ENCODE results near the gene SGK2. TPM values are rescaled to one million over a fixed set of nuclear protein-coding genes. Genes with fewer than 3 reads are reported as not detected.

SGK2 gene
- polyA plus RNA-seq, 6 donors from 2014 or later, result not detected

- no peaks in the 10 kb centered on the region for H3K36me3 Mint-ChIP-seq
- DNase-seq (no peak), ATAC-seq (ENCODE audit: low read depth in 2 of 2) (no peak)
- H3K4me1 Mint-ChIP-seq, result no peaks in the 10 kb centered on the region
- no peak overlapping the region for H3K4me3 Mint-ChIP-seq
- H3K9me3 Mint-ChIP-seq, result no peaks in the 10 kb centered on the region
- H3K27ac Mint-ChIP-seq, result peak overlapping the region in 2 of 6 donors; percentile 9 to 68
- H3K27me3 Mint-ChIP-seq, result no peaks in the 10 kb centered on the region
These were observed 540 bp downstream of the SGK2 start for GRCh38 chr20:43559147-43559987.

DNA sequence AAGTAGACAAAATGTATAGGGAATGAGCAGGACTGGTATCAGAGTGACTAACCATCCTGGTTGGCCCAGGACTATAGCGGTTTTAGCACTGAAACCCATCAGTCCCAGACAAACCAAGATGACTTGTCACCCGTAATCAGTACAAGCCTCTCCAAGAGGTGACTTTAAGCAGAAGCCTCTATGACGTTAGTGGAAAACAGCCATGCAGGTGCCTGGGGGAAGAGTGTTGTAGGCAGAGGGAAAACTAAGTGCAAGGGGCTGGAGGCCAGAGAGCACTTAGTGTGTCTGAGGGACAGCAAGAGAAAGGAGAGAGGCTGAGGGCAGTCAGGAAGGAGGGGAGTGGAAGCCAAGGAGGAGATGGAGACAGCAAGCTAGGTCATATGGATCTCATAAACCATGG, 2.1 kb downstream of the SGK2 start:
- no peak for DNase-seq
- H3K27ac Mint-ChIP-seq, result no peak overlapping the region
- H3K4me1 Mint-ChIP-seq, result no peaks in the 10 kb centered on the region
- H3K27me3 Mint-ChIP-seq, result no peaks in the 10 kb centered on the region
- H3K9me3 Mint-ChIP-seq, result no peaks in the 10 kb centered on the region
- no peak for ATAC-seq (ENCODE audit: low read depth in 2 of 2)
- H3K36me3 Mint-ChIP-seq, result no peaks in the 10 kb centered on the region
- H3K4me3 Mint-ChIP-seq, result no peak overlapping the region

DNA sequence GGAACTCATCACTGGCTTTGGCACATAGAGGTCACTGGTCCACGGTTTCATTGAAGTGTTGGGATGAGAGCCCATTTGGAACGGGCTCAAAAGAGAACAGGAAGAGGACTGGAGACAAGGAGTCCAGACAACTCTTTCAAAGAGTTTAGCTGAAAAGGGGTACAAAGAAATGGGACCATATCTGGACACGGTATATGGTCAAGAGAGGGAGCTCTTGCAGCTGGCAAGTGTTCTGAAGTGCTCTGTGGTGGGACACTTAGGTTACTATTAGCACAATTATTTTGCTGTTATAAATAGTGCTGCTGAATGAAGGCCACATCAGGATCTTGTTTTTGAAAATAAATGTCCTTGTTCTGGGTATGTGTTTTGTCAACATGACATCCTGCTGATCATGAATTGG, 4.6 kb downstream of the SGK2 start:
- ATAC-seq (ENCODE audit: low read depth in 2 of 2), result peak in 1 of 2 donors; percentile 27

DNA sequence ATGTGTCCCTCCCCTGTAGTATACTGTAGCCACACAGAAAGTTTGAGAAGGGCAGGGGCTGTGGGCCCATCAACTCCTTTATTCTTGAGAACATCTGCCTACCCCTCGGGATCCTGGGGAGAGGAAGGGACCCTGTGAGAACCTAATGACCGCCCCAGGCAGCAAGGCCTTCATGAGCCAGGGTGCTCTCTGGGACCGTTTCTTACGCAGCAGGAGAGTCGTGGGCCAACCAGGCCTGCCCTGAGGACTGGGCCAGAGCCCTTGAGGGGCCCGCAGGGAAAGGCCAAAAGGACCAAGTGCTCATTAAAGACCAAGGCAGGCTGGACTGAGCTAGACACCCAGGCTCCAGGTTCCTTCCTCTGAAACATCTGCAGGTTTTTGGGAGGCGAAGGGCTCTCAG, 5.2 kb downstream of the SGK2 start:
- no peak for DNase-seq
- Mint-ChIP-seq H3K9me3 (no peaks in the 10 kb centered on the region), H3K27me3 (no peaks in the 10 kb centered on the region), H3K36me3 (no peaks in the 10 kb centered on the region), H3K27ac (peak overlapping the region in 2 of 6 donors; percentile 39 to 68), H3K4me1 (no peaks in the 10 kb centered on the region), H3K4me3 (no peak overlapping the region)
- ATAC-seq (ENCODE audit: low read depth in 2 of 2), result no peak

More for the DNA sequence above, 4.6 kb downstream of the SGK2 start:
- no peaks in the 10 kb centered on the region for H3K4me1 Mint-ChIP-seq
- no peaks in the 10 kb centered on the region for H3K36me3 Mint-ChIP-seq
- no peaks in the 10 kb centered on the region for H3K9me3 Mint-ChIP-seq
- no peaks in the 10 kb centered on the region for H3K27me3 Mint-ChIP-seq
- no peak for DNase-seq
- peak overlapping the region in 3 of 6 donors; percentile 12 to 39 (median 22) for H3K27ac Mint-ChIP-seq
- H3K4me3 Mint-ChIP-seq, result no peak overlapping the region

GRCh38 chr20:43564455-43564854, 5.6 kb downstream of the SGK2 start:
- Mint-ChIP-seq H3K9me3 (no peaks in the 10 kb centered on the region), H3K4me3 (no peak overlapping the region), H3K27ac (no peak overlapping the region), H3K27me3 (no peaks in the 10 kb centered on the region), H3K36me3 (no peaks in the 10 kb centered on the region), H3K4me1 (no peaks in the 10 kb centered on the region)
- ATAC-seq (ENCODE audit: low read depth in 2 of 2) (no peak), DNase-seq (no peak)

GRCh38 chr20:43564993-43565757, 6.3 kb downstream of the SGK2 start:
- DNase-seq, result no peak
- no peak for ATAC-seq (ENCODE audit: low read depth in 2 of 2)
- Mint-ChIP-seq H3K9me3 (no peaks in the 10 kb centered on the region), H3K4me3 (no peak overlapping the region), H3K27me3 (no peaks in the 10 kb centered on the region), H3K36me3 (no peaks in the 10 kb centered on the region), H3K4me1 (no peaks in the 10 kb centered on the region), H3K27ac (no peak overlapping the region)

GRCh38 chr20:43565758-43566104, 6.9 kb downstream of the SGK2 start:
- ATAC-seq (ENCODE audit: low read depth in 2 of 2), result no peak
- H3K4me1 Mint-ChIP-seq, result no peaks in the 10 kb centered on the region
- no peaks in the 10 kb centered on the region for H3K9me3 Mint-ChIP-seq
- DNase-seq, result no peak
- no peak overlapping the region for H3K4me3 Mint-ChIP-seq
- H3K27ac Mint-ChIP-seq, result no peak overlapping the region
- no peaks in the 10 kb centered on the region for H3K36me3 Mint-ChIP-seq
- no peaks in the 10 kb centered on the region for H3K27me3 Mint-ChIP-seq

DNA sequence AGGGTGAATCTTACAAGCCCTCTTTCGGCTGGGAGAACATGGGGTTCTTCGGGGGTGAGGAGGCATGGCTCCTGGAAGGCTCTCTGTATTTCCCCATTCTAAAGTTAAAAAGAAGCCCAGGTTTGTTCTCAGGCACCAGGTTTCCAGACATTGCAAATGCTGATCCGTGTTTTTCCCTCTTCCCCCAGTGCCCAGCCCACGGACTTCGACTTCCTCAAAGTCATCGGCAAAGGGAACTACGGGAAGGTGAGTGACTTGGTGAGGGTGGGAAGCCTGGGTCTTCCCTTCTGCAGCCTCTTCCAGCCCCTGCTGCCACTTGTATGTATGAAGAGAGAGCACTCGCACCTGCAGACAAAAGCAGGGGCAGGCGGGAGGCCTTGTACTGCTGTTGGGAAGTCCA, 8.7 kb downstream of the SGK2 start:
- Mint-ChIP-seq H3K36me3 (no peaks in the 10 kb centered on the region), H3K27me3 (no peaks in the 10 kb centered on the region), H3K27ac (peak overlapping the region in 1 of 6 donors; percentile 32), H3K4me1 (no peaks in the 10 kb centered on the region), H3K9me3 (no peaks in the 10 kb centered on the region), H3K4me3 (no peak overlapping the region)
- DNase-seq (no peak), ATAC-seq (ENCODE audit: low read depth in 2 of 2) (no peak)

GRCh38 chr20:43568706-43569105, 9.9 kb downstream of the SGK2 start:
- ATAC-seq (ENCODE audit: low read depth in 2 of 2), result no peak
- H3K9me3 Mint-ChIP-seq, result no peaks in the 10 kb centered on the region
- H3K36me3 Mint-ChIP-seq, result no peaks in the 10 kb centered on the region
- no peak for DNase-seq
- H3K27ac Mint-ChIP-seq, result no peak overlapping the region
- no peak overlapping the region for H3K4me3 Mint-ChIP-seq
- H3K27me3 Mint-ChIP-seq, result no peaks in the 10 kb centered on the region
- H3K4me1 Mint-ChIP-seq, result no peaks in the 10 kb centered on the region

GRCh38 chr20:43569282-43569681, 10.5 kb downstream of the SGK2 start:
- ATAC-seq (ENCODE audit: low read depth in 2 of 2) (no peak), DNase-seq (no peak)
- H3K4me1 Mint-ChIP-seq, result no peaks in the 10 kb centered on the region

DNA sequence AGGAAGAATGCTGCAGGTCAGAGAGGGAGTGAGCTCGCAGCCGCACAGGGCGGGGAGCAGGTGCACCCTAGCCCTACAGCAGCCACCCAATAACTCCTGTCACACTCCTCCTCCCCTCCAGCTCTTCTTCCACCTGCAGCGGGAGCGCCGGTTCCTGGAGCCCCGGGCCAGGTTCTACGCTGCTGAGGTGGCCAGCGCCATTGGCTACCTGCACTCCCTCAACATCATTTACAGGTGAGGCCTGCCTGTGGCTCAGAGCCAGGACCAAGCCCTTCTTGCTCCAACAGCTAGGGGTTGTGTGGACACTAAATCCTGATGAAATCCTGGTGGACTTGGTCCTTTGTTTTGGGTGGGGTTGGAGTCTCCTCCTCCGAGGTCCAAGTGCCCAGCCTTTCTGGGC, 11.7 kb downstream of the SGK2 start:
- Mint-ChIP-seq H3K27me3 (no peaks in the 10 kb centered on the region), H3K27ac (no peak overlapping the region), H3K4me1 (no peaks in the 10 kb centered on the region), H3K4me3 (no peak overlapping the region), H3K9me3 (no peaks in the 10 kb centered on the region), H3K36me3 (no peaks in the 10 kb centered on the region)
- no peak for ATAC-seq (ENCODE audit: low read depth in 2 of 2)
- no peak for DNase-seq

More at GRCh38 chr20:43569282-43569681, 10.5 kb downstream of the SGK2 start:
- H3K36me3 Mint-ChIP-seq, result no peaks in the 10 kb centered on the region
- H3K4me3 Mint-ChIP-seq, result no peak overlapping the region
- no peaks in the 10 kb centered on the region for H3K27me3 Mint-ChIP-seq
- H3K27ac Mint-ChIP-seq, result no peak overlapping the region
- H3K9me3 Mint-ChIP-seq, result no peaks in the 10 kb centered on the region

DNA sequence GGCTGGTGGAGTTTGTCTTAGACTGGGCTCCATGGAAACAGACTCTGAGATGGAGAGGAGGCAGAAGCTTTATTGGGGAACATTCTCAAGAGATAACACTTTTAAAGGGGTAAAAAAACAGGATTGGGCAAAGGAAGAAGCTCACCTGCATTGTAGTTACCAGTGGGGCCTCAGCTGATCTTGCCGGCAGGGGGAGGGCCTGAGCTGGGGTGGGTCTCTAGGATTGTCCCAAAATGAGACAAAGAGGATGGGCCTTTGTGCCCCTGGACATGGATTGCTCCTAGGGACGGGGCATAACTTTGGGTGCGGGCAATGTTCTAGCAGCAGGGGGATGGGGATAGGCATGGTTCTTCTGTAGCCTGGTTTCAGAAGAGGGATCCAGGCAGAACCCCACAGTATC, 12.5 kb downstream of the SGK2 start:
- DNase-seq, result no peak

DNA sequence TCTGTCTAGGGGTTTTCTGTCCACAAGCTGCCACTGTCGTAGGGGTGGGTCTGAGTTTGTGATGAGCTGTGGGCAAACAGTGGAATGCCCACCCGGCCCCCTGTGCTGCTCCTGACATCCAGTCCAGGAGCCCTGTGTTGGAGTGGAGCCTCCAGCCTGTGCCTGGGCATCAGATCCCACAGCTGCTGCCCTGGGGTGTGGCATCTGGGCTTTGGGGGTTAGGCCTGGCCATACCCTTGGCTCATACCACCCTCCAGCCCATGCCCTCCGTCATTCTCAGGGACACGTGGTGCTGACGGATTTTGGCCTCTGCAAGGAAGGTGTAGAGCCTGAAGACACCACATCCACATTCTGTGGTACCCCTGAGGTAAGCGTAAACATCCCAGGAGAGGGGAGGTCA, 12.9 kb downstream of the SGK2 start:
- no peak overlapping the region for H3K4me3 Mint-ChIP-seq
- no peaks in the 10 kb centered on the region for H3K9me3 Mint-ChIP-seq
- H3K4me1 Mint-ChIP-seq, result no peaks in the 10 kb centered on the region
- H3K36me3 Mint-ChIP-seq, result no peaks in the 10 kb centered on the region
- ATAC-seq (ENCODE audit: low read depth in 2 of 2) (no peak), DNase-seq (no peak)
- no peak overlapping the region for H3K27ac Mint-ChIP-seq
- H3K27me3 Mint-ChIP-seq, result peaks cover 0 to 1% (median 0%) of the 10 kb centered on the region in 3 donors

More for the DNA sequence above, 12.5 kb downstream of the SGK2 start:
- Mint-ChIP-seq H3K27me3 (no peaks in the 10 kb centered on the region), H3K9me3 (no peaks in the 10 kb centered on the region), H3K27ac (peak overlapping the region in 1 of 6 donors; percentile 1), H3K4me1 (no peaks in the 10 kb centered on the region), H3K36me3 (no peaks in the 10 kb centered on the region), H3K4me3 (peak overlapping the region in 1 of 8 donors; percentile 23)
- no peak for ATAC-seq (ENCODE audit: low read depth in 2 of 2)

- H3K9me3 Mint-ChIP-seq, result no peaks in the 10 kb centered on the region
- DNase-seq, result no peak
- H3K4me3 Mint-ChIP-seq, result no peak overlapping the region
- peaks cover 0 to 4% (median 0%) of the 10 kb centered on the region in 3 donors for H3K27me3 Mint-ChIP-seq
- H3K36me3 Mint-ChIP-seq, result no peaks in the 10 kb centered on the region
- H3K27ac Mint-ChIP-seq, result no peak overlapping the region
- ATAC-seq (ENCODE audit: low read depth in 2 of 2), result no peak
- no peaks in the 10 kb centered on the region for H3K4me1 Mint-ChIP-seq
These were observed 14.1 kb downstream of the SGK2 start for GRCh38 chr20:43572891-43573290.

Measured in naive B cell (primary cell).